Keratinocyte (primary cell): ENCODE results near the gene CEP85.

Source experiments
- EZH2 ChIP-seq: IDR thresholded peaks from one replicate; pipeline ENCODE4 v1.6.1; 2012; ENCODE audit warnings: inconsistent platforms, mild to moderate bottlenecking, low read length, moderate library complexity
- TF ChIP-seq, protein P1 (sequence below), 3 experiments: IDR thresholded peaks in 1 of 3; conservative IDR thresholded peaks in 1 of 3; optimal IDR thresholded peaks in 1 of 3; 2 replicates in 2 of 3; 3 replicates in 1 of 3; pipeline versions ENCODE3 to v1.5.1; 2011; ENCODE audit warnings: low read length in 3 of 3, mild to moderate bottlenecking in 3 of 3, moderate library complexity in 2 of 3, control low read depth in 1 of 3, inconsistent platforms in 1 of 3; ENCODE audit not compliant: insufficient read depth in 2 of 3; ENCODE audit errors: extremely low read depth in 1 of 3

DNA sequence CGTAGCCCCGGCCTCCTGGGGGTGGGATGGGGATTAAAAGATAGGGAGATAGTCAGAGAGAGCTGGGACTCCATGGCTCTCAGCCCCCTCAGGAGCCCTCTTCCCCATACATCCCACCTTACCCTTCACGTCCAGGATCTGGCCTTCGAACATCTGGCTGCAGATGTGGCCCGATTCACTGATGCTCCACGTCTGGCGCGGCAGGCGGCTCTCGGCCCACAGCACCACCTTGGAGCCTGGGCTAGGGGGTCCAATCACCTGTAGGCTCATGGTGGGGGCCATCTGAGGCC is 88.0 kb downstream of the CEP85 start:
- TF ChIP-seq, protein P1, sequence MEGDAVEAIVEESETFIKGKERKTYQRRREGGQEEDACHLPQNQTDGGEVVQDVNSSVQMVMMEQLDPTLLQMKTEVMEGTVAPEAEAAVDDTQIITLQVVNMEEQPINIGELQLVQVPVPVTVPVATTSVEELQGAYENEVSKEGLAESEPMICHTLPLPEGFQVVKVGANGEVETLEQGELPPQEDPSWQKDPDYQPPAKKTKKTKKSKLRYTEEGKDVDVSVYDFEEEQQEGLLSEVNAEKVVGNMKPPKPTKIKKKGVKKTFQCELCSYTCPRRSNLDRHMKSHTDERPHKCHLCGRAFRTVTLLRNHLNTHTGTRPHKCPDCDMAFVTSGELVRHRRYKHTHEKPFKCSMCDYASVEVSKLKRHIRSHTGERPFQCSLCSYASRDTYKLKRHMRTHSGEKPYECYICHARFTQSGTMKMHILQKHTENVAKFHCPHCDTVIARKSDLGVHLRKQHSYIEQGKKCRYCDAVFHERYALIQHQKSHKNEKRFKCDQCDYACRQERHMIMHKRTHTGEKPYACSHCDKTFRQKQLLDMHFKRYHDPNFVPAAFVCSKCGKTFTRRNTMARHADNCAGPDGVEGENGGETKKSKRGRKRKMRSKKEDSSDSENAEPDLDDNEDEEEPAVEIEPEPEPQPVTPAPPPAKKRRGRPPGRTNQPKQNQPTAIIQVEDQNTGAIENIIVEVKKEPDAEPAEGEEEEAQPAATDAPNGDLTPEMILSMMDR (optimal IDR thresholded peaks at IDR 0.05 in 1 of 3, IDR thresholded peaks at IDR 0.05 in 1 of 3, conservative IDR thresholded peaks at IDR 0.05 in 1 of 3; ENCODE audit: extremely low read depth in 1 of 3, insufficient read depth in 2 of 3, low read length in 3 of 3) = no peak
- TF ChIP-seq EZH2 = no peak
